Tibial artery (tissue), 4 donors: ENCODE measurements around the gene BMPR1B.
A peak's percentile ranks its signal among the peaks of the same experiment; 100 is the strongest.

Experiments
- DNase-seq, 2 donors: peaks; one replicate each; pipeline ENCODE4 v3.0.0-alpha.2; 2019
- H3K27ac ChIP-seq, 2 donors: fragments of 200-600 bp; sonication (generic) in 1 of 2; 1 replicate in 1 of 2; 2 replicates in 1 of 2; pipeline ENCODE4 v1.5.1; 2018 to 2019; ENCODE audit warnings: mild to moderate bottlenecking in 1 of 2
- H3K27me3 ChIP-seq, 2 donors: fragments of 200-600 bp; sonication (generic) in 1 of 2; one replicate each; pipeline versions ENCODE4 v1.5.1 to v1.6.0; 2016 to 2019
- H3K36me3 ChIP-seq, 3 donors: fragments of 200-600 bp; sonication (generic) in 2 of 3; one replicate each; pipeline ENCODE4 v1.5.1; 2016 to 2019; ENCODE audit warnings: mild to moderate bottlenecking in 2 of 3
- H3K4me1 ChIP-seq, 4 donors: fragments of 200-600 bp; sonication (generic) in 2 of 4; 1 replicate in 3 of 4; 2 replicates in 1 of 4; pipeline ENCODE4 v1.5.1; 2016 to 2019
- H3K4me3 ChIP-seq, 2 donors: fragments of 200-600 bp; sonication (generic) in 1 of 2; 1 replicate in 1 of 2; 2 replicates in 1 of 2; pipeline ENCODE4 v1.5.1; 2018 to 2019; ENCODE audit warnings: mild to moderate bottlenecking in 2 of 2
- H3K9me3 ChIP-seq, 3 donors: fragments of 200-600 bp; sonication (generic) in 1 of 3; one replicate each; pipeline ENCODE4 v1.5.1; 2016 to 2019
- CTCF ChIP-seq, 2 experiments: fragments of 200-600 bp in 1 of 2; fragments of 450-650 bp in 1 of 2; IDR thresholded peaks; one replicate each; pipeline ENCODE4 v1.5.1; 2017 to 2019; ENCODE audit warnings: antibody characterized with exemption in 2 of 2, mild to moderate bottlenecking in 1 of 2, moderate library complexity in 1 of 2
- intact Hi-C: fragments of 100-400 bp; cut with DNase I; formaldehyde crosslinking; loops from one replicate; pipeline ENCODE4 v1.15.0; 2023; ENCODE audit warnings: low total_unique reads

Gene BMPR1B

GRCh38 chr4:94976371-94977011, 218.7 kb downstream of the BMPR1B start:
- Histone ChIP-seq H3K27me3 (no peaks in the 10 kb centered on the region), H3K36me3 (no peaks in the 10 kb centered on the region), H3K27ac (no peak overlapping the region)

GRCh38 chr4:94978904-94979303, 221.1 kb downstream of the BMPR1B start:
- TF ChIP-seq CTCF (IDR thresholded peaks at IDR 0.05), result no peak
- Histone ChIP-seq H3K36me3 (no peaks in the 10 kb centered on the region), H3K27me3 (no peaks in the 10 kb centered on the region), H3K27ac (no peak overlapping the region), H3K4me1 (peaks cover 0 to 11% (median 0%) of the 10 kb centered on the region in 4 donors), H3K4me3 (no peak overlapping the region), H3K9me3 (no peaks in the 10 kb centered on the region)
- DNase-seq, result no peak
- intact Hi-C loops, result no loop called here

More at GRCh38 chr4:94976371-94977011, 218.7 kb downstream of the BMPR1B start:
- Histone ChIP-seq H3K4me3 (no peak overlapping the region), H3K9me3 (no peaks in the 10 kb centered on the region), H3K4me1 (peaks cover 0 to 11% (median 0%) of the 10 kb centered on the region in 4 donors)
- TF ChIP-seq CTCF (IDR thresholded peaks at IDR 0.05), result no peak
- no peak for DNase-seq
- intact Hi-C loops, result no loop called here

GRCh38 chr4:94979621-94980020, 221.9 kb downstream of the BMPR1B start:
- Histone ChIP-seq H3K27ac (no peak overlapping the region), H3K36me3 (no peaks in the 10 kb centered on the region), H3K27me3 (no peaks in the 10 kb centered on the region), H3K4me3 (no peak overlapping the region), H3K4me1 (peaks cover 0 to 11% (median 0%) of the 10 kb centered on the region in 4 donors), H3K9me3 (no peaks in the 10 kb centered on the region)
- no peak for DNase-seq
- no peak for TF ChIP-seq CTCF (IDR thresholded peaks at IDR 0.05)
- intact Hi-C loops, result no loop called here

GRCh38 chr4:94995684-94996394, 238.1 kb downstream of the BMPR1B start:
- intact Hi-C loops, result no loop called here
- TF ChIP-seq CTCF (IDR thresholded peaks at IDR 0.05), result no peak
- H3K36me3 ChIP-seq, result no peaks in the 10 kb centered on the region
- no peaks in the 10 kb centered on the region for H3K9me3 ChIP-seq
- DNase-seq, result peak in 1 of 2 donors; percentile 65
- peak overlapping the region; percentile 16 to 20 for H3K27ac ChIP-seq
- no peaks in the 10 kb centered on the region for H3K27me3 ChIP-seq
- H3K4me1 ChIP-seq, result peaks cover 0 to 9% (median 4%) of the 10 kb centered on the region in 4 donors
- no peak overlapping the region for H3K4me3 ChIP-seq

- no peaks in the 10 kb centered on the region for H3K9me3 ChIP-seq
- no peaks in the 10 kb centered on the region for H3K36me3 ChIP-seq
- no peak for DNase-seq
- peaks cover 0 to 9% (median 4%) of the 10 kb centered on the region in 4 donors for H3K4me1 ChIP-seq
- no peak overlapping the region for H3K27ac ChIP-seq
- TF ChIP-seq CTCF (IDR thresholded peaks at IDR 0.05), result no peak
- intact Hi-C loops, result no loop called here
- H3K27me3 ChIP-seq, result no peaks in the 10 kb centered on the region
- H3K4me3 ChIP-seq, result no peak overlapping the region
Measured at GRCh38 chr4:95000076-95000648, 242.4 kb downstream of the BMPR1B start.
